H9 (cell line): Measurements from ENCODE around the gene SGTA. TPM values are rescaled to one million over a fixed set of nuclear protein-coding genes. Genes with fewer than 3 reads are reported as not detected.

Experiments
- DNase-seq: peaks from one replicate; pipeline ENCODE4 v3.0.0-alpha.2; 2017
- H2AFZ ChIP-seq: one replicate; pipeline ENCODE4 v1.6.1; 2013; ENCODE audit warnings: mild to moderate bottlenecking, low read length, control low read depth, moderate library complexity
- H2AK5ac ChIP-seq: 2 replicates; pipeline ENCODE4 v1.6.1; 2013; ENCODE audit warnings: low read length, control low read depth, mixed read lengths; ENCODE audit not compliant: insufficient read length
- H2BK120ac ChIP-seq: one replicate; pipeline ENCODE4 v1.6.1; 2013; ENCODE audit warnings: low read depth, mild to moderate bottlenecking, low read length, control low read depth, inconsistent platforms; ENCODE audit not compliant: poor library complexity, severe bottlenecking
- H2BK12ac ChIP-seq: 2 replicates; pipeline ENCODE4 v1.6.1; 2013; ENCODE audit warnings: low read length, control low read depth, mixed read lengths, low read depth; ENCODE audit not compliant: insufficient read length
- H2BK15ac ChIP-seq: 2 replicates; pipeline ENCODE4 v1.6.1; 2013; ENCODE audit warnings: low read depth, low read length, control low read depth
- H2BK20ac ChIP-seq: one replicate; pipeline ENCODE4 v1.6.1; 2013; ENCODE audit warnings: low read depth, mild to moderate bottlenecking, low read length, control low read depth, inconsistent platforms; ENCODE audit not compliant: poor library complexity, severe bottlenecking
- H2BK5ac ChIP-seq: 2 replicates; pipeline ENCODE4 v1.6.1; 2013; ENCODE audit warnings: low read length, control low read depth, mixed read lengths; ENCODE audit not compliant: insufficient read length
- H3K14ac ChIP-seq: 2 replicates; pipeline ENCODE4 v1.6.1; 2013; ENCODE audit warnings: low read length, control low read depth; ENCODE audit not compliant: insufficient read depth
- H3K18ac ChIP-seq: 2 replicates; pipeline ENCODE4 v1.6.1; 2013; ENCODE audit warnings: low read depth, mild to moderate bottlenecking, mixed read lengths, low read length, control low read depth; ENCODE audit not compliant: insufficient read length
- H3K23ac ChIP-seq: 2 replicates; pipeline ENCODE4 v1.6.1; 2013; ENCODE audit warnings: low read length, control low read depth, mixed read lengths, low read depth; ENCODE audit not compliant: insufficient read length
- H3K23me2 ChIP-seq: 2 replicates; pipeline ENCODE4 v1.6.1; 2013; ENCODE audit warnings: low read depth, mild to moderate bottlenecking, mixed read lengths, low read length, control low read depth; ENCODE audit not compliant: insufficient read length, poor library complexity, severe bottlenecking
- H3K27ac ChIP-seq: 2 replicates; pipeline ENCODE4 v1.5.1; 2013; ENCODE audit warnings: low read length, control low read depth, mixed read lengths, low read depth; ENCODE audit not compliant: insufficient read length
- H3K27me3 ChIP-seq: 2 replicates; pipeline ENCODE4 v1.6.1; 2013; ENCODE audit warnings: low read length, control low read depth, inconsistent platforms; ENCODE audit not compliant: insufficient read depth
- H3K4ac ChIP-seq: 2 replicates; pipeline ENCODE4 v1.6.1; 2013; ENCODE audit warnings: low read depth, mild to moderate bottlenecking, control low read depth, inconsistent platforms, low read length, moderate library complexity
- H3K4me1 ChIP-seq: 2 replicates; pipeline ENCODE4 v1.6.1; 2013; ENCODE audit warnings: low read length, control low read depth, inconsistent platforms; ENCODE audit not compliant: insufficient read depth
- H3K4me2 ChIP-seq: 2 replicates; pipeline ENCODE4 v1.6.1; 2013; ENCODE audit warnings: low read length, control low read depth, mixed read lengths; ENCODE audit not compliant: insufficient read length, insufficient read depth
- H3K56ac ChIP-seq: 2 replicates; pipeline ENCODE4 v1.6.1; 2013; ENCODE audit warnings: low read depth, mild to moderate bottlenecking, mixed read lengths, low read length, control low read depth; ENCODE audit not compliant: insufficient read length
- H3K79me1 ChIP-seq: 2 replicates; pipeline ENCODE4 v1.6.1; 2013; ENCODE audit warnings: low read depth, mild to moderate bottlenecking, moderate library complexity, low read length, control low read depth, inconsistent platforms; ENCODE audit not compliant: insufficient read depth, poor library complexity, severe bottlenecking
- H3K79me2 ChIP-seq: 2 replicates; pipeline ENCODE4 v1.6.1; 2013; ENCODE audit warnings: low read length, control low read depth, inconsistent platforms; ENCODE audit not compliant: insufficient read depth
- H3K9ac ChIP-seq: 2 replicates; pipeline ENCODE4 v1.6.1; 2013; ENCODE audit warnings: low read length, control low read depth, mixed read lengths; ENCODE audit not compliant: insufficient read length; ENCODE audit errors: extremely low read depth
- H3K9me3 ChIP-seq: one replicate; pipeline ENCODE4 v1.6.1; 2013; ENCODE audit warnings: low read depth, low read length, inconsistent platforms; ENCODE audit not compliant: control insufficient read depth
- H3T11ph ChIP-seq: one replicate; pipeline ENCODE4 v1.6.1; 2013; ENCODE audit warnings: mild to moderate bottlenecking, low read length, control low read depth, inconsistent platforms
- H4K20me1 ChIP-seq: one replicate; pipeline ENCODE4 v1.6.1; 2013; ENCODE audit not compliant: control insufficient read depth, insufficient read length, insufficient read depth
- H4K5ac ChIP-seq: 2 replicates; pipeline ENCODE4 v1.6.1; 2013; ENCODE audit warnings: low read depth, mild to moderate bottlenecking, mixed read lengths, low read length, control low read depth; ENCODE audit not compliant: insufficient read length
- H4K8ac ChIP-seq: replicated peaks from 2 replicates; pipeline ENCODE4 v1.6.1; 2013; ENCODE audit warnings: low read length, control low read depth, mixed read lengths, low read depth; ENCODE audit not compliant: insufficient read length
- H4K91ac ChIP-seq: 2 replicates; pipeline ENCODE4 v1.6.1; 2013; ENCODE audit warnings: low read depth, mild to moderate bottlenecking, moderate library complexity, mixed read lengths, low read length, control low read depth; ENCODE audit not compliant: insufficient read length
- H3K27ac Mint-ChIP-seq, 3 experiments: 2 replicates in 2 of 3; 3 replicates in 1 of 3; pipeline ENCODE4 v1.8.0; 2020 to 2021; ENCODE audit warnings: mixed read lengths in 3 of 3, mild to moderate bottlenecking in 1 of 3, moderate library complexity in 1 of 3
- H3K27me3 Mint-ChIP-seq: 2 replicates; pipeline ENCODE4 v1.8.0; 2021; ENCODE audit warnings: low read depth, mild to moderate bottlenecking, moderate library complexity, mixed read lengths
- H3K36me3 Mint-ChIP-seq, 3 experiments: 2 replicates in 2 of 3; 3 replicates in 1 of 3; pipeline ENCODE4 v1.8.0; 2020 to 2021; ENCODE audit warnings: low read depth in 3 of 3, mixed read lengths in 3 of 3; ENCODE audit not compliant: insufficient read depth in 1 of 3
- H3K4me1 Mint-ChIP-seq, 2 experiments: 2 replicates each; pipeline ENCODE4 v1.8.0; 2020; ENCODE audit warnings: mixed read lengths in 2 of 2
- H3K4me3 Mint-ChIP-seq, 2 experiments: 2 replicates in 1 of 2; 3 replicates in 1 of 2; pipeline ENCODE4 v1.8.0; 2020 to 2021; ENCODE audit warnings: mild to moderate bottlenecking in 2 of 2, mixed read lengths in 2 of 2, moderate library complexity in 1 of 2
- H3K9me3 Mint-ChIP-seq, 2 experiments: 2 replicates in 1 of 2; 3 replicates in 1 of 2; pipeline ENCODE4 v1.8.0; 2020; ENCODE audit warnings: mild to moderate bottlenecking in 2 of 2, mixed read lengths in 2 of 2, moderate library complexity in 1 of 2
- WGBS: extraction: QIAGEN DNeasy Blood & Tissue Kit; methylation state at CpG from one replicate; pipeline ENCODE4 v1.1.7; 2013; ENCODE audit warnings: missing lambda C conversion rate, low lambda C conversion rate, mixed read lengths; ENCODE audit not compliant: insufficient read length; ENCODE audit errors: extremely low coverage; 5-methylcytosine and 5-hydroxymethylcytosine counted together
- total RNA-seq: library from RNA; stranded (reverse); gene quantifications from 2 replicates; pipeline ENCODE4 v1.2.1, GENCODE V29; 2021
- TF ChIP-seq, protein P1 (sequence below): fragments of 200-600 bp; sonication (generic); conservative IDR thresholded peaks from 3 replicates; pipeline ENCODE4 v1.8.0; 2021; ENCODE audit warnings: antibody characterized with exemption, mild to moderate bottlenecking

SGTA gene
- total RNA-seq, 1 experiment from 2014 or later = 102 TPM

DNA sequence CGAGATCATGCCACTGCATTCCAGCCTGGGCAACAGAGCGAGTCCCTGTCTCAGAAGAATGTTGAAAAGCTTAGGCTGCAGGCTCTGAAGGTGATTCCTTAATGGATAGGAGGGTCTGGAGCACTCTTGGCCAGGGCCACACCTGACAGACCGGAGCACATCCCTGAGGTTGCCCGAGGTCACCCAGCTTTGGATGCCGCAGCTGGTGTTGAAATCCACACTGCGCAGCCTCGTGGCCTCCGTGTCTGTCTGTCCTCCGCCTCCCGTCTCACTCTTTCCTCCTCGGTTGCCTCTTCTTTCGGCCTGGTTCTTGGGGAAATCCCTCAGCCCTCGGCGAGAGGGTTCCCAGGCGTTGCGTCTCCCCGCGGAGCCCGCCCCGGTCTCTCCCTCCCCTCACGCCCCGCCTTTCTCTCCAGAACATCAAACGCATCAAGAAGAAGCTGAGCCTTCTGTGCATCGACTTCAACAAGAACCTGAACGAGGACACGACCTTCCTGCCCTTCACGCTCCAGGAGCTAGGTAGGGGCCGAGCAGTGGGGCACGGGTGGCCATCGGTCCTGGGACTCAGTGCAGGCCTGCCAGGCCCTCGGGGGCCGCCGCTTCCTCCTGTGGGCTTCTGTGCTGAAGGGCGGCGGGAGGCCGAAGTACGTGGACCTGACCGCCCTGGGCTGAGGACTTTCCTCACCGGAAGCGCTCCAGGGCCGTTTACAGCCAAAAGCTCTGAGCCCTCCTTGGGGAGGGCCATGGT, 16.4 kb upstream of the SGTA start:
- no peak overlapping the region for H4K8ac ChIP-seq
- TF ChIP-seq, protein P1, sequence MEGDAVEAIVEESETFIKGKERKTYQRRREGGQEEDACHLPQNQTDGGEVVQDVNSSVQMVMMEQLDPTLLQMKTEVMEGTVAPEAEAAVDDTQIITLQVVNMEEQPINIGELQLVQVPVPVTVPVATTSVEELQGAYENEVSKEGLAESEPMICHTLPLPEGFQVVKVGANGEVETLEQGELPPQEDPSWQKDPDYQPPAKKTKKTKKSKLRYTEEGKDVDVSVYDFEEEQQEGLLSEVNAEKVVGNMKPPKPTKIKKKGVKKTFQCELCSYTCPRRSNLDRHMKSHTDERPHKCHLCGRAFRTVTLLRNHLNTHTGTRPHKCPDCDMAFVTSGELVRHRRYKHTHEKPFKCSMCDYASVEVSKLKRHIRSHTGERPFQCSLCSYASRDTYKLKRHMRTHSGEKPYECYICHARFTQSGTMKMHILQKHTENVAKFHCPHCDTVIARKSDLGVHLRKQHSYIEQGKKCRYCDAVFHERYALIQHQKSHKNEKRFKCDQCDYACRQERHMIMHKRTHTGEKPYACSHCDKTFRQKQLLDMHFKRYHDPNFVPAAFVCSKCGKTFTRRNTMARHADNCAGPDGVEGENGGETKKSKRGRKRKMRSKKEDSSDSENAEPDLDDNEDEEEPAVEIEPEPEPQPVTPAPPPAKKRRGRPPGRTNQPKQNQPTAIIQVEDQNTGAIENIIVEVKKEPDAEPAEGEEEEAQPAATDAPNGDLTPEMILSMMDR = no peak
- no peak overlapping the region for H3K4ac ChIP-seq
- no peak overlapping the region for H2BK120ac ChIP-seq
- no peaks in the 10 kb centered on the region for H3K79me2 ChIP-seq
- H2AFZ ChIP-seq = no peak overlapping the region
- H3K23ac ChIP-seq = no peak overlapping the region
- H3K27me3 Mint-ChIP-seq = no peaks in the 10 kb centered on the region
- H3K27me3 ChIP-seq = no peaks in the 10 kb centered on the region
- no peak overlapping the region for H3K14ac ChIP-seq
- H3K23me2 ChIP-seq = no peaks in the 10 kb centered on the region
- peaks cover 0 to 2% of the 10 kb centered on the region in 2 experiments; a peak in 1 of 4 replicates for H3K4me1 Mint-ChIP-seq
- H3K36me3 Mint-ChIP-seq = peaks cover 37 to 85% (median 82%) of the 10 kb centered on the region in 3 experiments
- H3K56ac ChIP-seq = no peak overlapping the region
- H4K20me1 ChIP-seq = no peaks in the 10 kb centered on the region
- H3T11ph ChIP-seq = no peak overlapping the region
- no peaks in the 10 kb centered on the region for H3K9me3 ChIP-seq
- H3K9ac ChIP-seq = no peak overlapping the region
- no peak overlapping the region for H2BK5ac ChIP-seq
- DNase-seq = no peak
- H3K79me1 ChIP-seq = peaks cover 4% of the 10 kb centered on the region
- H2BK15ac ChIP-seq = no peak overlapping the region
- H3K18ac ChIP-seq = no peak overlapping the region
- no CpG with 5 or more reads among the region's 41 CpGs for WGBS
- no peaks in the 10 kb centered on the region for H3K9me3 Mint-ChIP-seq
- no peaks in the 10 kb centered on the region for H3K4me1 ChIP-seq
- no peak overlapping the region for H3K27ac ChIP-seq
- H4K5ac ChIP-seq = no peak overlapping the region
- no peak overlapping the region for H2AK5ac ChIP-seq
- H3K4me3 Mint-ChIP-seq = no peak overlapping the region
- H3K27ac Mint-ChIP-seq = no peak overlapping the region
- no peak overlapping the region for H3K4me2 ChIP-seq
- H4K91ac ChIP-seq = no peak overlapping the region
- no peak overlapping the region for H2BK12ac ChIP-seq
- H2BK20ac ChIP-seq = no peak overlapping the region
